C4-2B (cell line): Measurements from ENCODE around the gene CFAP206.

ENCODE experiments used
- H3K27ac ChIP-seq: fragments of 450-650 bp; 2 replicates; pipeline ENCODE4 v1.5.1; 2017
- ZFX ChIP-seq: fragments of 450-650 bp; IDR thresholded peaks from 2 replicates; pipeline ENCODE4 v1.6.1; 2017
- TF ChIP-seq, protein P1 (sequence below): fragments of 450-650 bp; conservative IDR thresholded peaks from 2 replicates; pipeline ENCODE4 v1.5.1; 2017; ENCODE audit warnings: mild to moderate bottlenecking

CFAP206 gene, protein sequence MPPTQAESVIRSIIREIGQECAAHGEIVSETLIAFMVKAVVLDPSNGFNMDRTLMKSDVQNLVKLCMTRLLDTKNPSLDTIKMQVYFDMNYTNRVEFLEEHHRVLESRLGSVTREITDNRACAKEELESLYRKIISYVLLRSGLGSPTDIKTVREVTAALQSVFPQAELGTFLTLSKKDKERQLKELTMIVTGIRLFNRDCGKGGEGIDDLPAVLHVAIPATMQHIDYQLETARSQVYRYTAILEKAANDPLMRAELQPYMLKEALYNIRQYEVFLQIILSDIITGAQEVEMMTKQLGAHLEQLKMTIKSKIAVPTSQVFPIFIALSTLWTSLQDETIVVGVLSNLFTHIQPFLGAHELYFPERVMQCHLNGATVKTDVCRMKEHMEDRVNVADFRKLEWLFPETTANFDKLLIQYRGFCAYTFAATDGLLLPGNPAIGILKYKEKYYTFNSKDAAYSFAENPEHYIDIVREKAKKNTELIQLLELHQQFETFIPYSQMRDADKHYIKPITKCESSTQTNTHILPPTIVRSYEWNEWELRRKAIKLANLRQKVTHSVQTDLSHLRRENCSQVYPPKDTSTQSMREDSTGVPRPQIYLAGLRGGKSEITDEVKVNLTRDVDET

DNA sequence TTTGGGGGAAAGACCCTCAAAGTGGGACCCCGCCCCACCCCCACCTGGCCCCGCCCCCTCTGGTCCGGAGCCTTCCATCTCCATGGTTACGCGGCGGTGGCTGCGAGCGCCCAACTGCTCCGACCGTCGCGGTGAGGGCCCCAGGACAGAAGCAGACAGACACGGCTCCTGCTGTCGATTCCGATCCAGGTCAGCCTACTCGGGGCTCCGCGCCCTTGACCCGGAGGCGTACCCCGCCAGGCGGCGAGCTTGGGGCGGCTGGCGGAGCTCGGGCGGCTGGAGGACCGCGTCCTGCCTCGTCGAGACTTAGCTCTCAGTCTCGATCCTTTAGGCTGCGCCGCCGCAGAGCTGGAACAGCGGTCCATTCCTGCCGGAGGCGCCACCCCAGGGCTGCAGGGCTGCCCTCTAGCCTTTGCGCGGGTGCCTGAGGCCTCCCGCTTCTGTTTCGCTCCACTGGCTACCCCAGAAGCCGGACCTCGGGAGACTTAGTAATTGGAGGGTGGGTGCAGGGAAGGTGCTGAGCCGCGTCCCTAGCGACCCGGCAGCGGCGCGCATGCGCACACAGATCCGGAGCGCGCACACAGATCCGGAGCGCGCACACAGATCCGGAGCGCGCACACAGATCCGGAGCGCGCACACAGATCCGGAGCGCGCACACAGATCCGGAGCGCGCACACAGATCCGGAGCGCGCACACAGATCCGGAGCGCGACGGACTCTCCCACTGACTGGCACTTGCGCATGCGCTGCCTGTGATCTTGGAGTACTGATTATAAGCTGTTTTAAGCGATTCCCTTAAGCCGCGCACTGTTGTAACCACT lies at the start of gene CFAP206:
Gene CFAP206, plus strand, starts transcription at position 72 of the 820 bp plus-strand sequence. CDS start 1,868 bp downstream, outside the sequence.
- TF ChIP-seq, protein P1, sequence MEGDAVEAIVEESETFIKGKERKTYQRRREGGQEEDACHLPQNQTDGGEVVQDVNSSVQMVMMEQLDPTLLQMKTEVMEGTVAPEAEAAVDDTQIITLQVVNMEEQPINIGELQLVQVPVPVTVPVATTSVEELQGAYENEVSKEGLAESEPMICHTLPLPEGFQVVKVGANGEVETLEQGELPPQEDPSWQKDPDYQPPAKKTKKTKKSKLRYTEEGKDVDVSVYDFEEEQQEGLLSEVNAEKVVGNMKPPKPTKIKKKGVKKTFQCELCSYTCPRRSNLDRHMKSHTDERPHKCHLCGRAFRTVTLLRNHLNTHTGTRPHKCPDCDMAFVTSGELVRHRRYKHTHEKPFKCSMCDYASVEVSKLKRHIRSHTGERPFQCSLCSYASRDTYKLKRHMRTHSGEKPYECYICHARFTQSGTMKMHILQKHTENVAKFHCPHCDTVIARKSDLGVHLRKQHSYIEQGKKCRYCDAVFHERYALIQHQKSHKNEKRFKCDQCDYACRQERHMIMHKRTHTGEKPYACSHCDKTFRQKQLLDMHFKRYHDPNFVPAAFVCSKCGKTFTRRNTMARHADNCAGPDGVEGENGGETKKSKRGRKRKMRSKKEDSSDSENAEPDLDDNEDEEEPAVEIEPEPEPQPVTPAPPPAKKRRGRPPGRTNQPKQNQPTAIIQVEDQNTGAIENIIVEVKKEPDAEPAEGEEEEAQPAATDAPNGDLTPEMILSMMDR, result no peak
- no peak for TF ChIP-seq ZFX
- peak within 1 kb of the TSS; percentile 31; the same call in 1 of the 2 replicates for H3K27ac ChIP-seq

DNA sequence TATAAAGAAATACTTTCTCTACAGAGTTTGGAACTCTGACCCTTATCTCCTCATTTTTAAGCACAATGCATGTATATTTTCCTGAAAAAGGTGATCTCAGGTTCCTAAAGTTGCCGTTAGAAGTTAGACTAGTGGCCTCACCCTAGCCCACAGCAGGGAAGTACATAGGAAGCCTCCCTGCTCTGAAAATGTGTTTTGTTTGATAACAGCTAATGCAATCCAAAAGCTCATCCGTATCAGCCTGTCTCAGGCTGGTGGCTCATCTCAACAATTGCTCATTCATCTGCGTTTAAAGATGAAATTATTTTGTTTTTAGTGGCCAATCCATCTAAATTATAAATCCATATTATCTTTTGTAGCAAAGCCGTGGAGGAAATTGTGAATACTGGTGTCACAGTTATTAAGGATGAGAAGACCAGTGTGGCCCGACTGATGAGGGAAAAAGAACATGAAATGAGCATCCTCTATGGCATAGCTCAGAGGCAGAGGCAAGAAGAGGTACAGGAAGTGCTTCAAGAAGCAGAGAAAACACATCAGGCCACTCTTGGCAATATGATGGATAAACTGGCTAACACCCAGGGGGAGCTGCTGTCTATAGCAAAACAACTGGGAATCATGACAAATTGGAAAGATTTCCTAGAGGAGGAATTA lies 43.0 kb upstream of the CFAP206 start:
- H3K27ac ChIP-seq, result no peak overlapping the region
- TF ChIP-seq ZFX, result no peak
- TF ChIP-seq, protein P1, result no peak

DNA sequence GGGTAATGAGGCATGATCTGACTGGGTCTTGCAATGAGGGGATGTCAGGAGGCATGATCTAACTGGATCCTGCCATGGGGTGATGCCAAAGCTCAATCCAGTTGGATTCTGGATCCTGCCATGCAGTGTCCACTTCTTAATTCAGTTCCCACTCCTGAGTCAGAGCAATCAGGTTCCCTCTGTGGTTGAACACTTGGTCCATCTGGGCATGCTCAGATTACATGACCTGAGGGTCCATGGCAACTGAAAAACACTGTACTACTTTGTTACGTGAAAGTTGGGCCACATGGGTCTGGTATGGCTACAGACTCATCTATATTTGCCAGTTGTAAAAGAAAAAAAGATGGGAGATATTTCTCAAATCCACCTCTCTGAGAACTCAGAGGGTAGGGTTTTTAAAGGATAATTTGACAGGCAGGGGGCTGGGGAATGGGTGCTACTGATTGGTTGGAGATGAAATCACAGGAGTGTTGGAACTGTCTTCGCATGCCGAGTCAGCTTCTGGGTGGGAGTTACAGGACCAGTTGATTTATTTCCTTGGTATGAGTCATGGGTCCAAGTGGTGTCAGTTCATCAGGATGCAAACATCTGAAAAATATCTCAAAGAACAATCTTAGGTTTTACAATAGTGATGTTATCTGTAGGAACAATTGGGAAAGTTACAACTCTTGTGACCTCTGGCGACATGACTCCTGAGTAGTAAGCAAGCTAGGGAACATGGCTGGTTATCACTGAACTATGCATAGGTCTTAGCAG lies 41.5 kb upstream of the CFAP206 start:
- TF ChIP-seq, protein P1, result no peak
- no peak for TF ChIP-seq ZFX
- H3K27ac ChIP-seq, result no peak overlapping the region

DNA sequence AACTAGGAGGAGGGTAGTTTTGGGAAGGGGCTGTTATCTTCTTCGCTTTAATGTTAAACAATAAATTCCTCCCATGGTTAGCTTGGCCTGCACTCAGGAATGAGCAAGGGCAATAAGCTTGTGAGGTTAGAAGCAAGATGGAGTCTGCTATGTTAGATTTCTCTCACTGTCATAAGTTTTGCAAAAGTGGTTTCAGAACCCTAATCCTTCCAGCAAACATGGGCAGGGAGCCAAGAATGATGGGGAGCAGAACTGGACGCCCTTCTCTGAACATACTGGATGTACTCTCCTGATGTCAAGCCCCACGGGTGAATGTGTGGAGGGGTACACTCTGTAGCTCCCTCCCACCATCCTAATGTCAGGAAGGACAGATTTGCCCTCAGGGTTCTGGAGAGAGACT lies 40.9 kb upstream of the CFAP206 start:
- no peak overlapping the region for H3K27ac ChIP-seq
- TF ChIP-seq, protein P1, result no peak
- TF ChIP-seq ZFX, result no peak

DNA sequence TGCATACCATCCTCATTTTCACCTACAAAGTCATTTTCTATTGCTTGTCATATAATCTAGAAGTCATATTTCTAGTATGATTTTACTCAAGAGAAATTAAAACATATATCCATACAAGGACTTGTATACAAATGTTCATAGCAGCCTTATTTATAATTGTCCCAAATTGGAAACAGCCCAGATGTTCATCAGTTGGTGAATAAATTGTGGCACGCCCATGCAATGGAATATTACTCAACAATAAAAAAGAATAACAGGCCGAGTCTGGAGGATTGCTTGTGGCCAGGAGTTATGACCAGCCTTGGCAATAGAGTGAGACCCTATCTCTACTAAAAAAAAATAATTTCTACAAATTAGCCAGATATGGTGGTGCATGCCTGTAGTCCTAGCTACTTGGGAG lies 34.4 kb upstream of the CFAP206 start:
- H3K27ac ChIP-seq, result no peak overlapping the region
- no peak for TF ChIP-seq ZFX
- TF ChIP-seq, protein P1, result no peak

DNA sequence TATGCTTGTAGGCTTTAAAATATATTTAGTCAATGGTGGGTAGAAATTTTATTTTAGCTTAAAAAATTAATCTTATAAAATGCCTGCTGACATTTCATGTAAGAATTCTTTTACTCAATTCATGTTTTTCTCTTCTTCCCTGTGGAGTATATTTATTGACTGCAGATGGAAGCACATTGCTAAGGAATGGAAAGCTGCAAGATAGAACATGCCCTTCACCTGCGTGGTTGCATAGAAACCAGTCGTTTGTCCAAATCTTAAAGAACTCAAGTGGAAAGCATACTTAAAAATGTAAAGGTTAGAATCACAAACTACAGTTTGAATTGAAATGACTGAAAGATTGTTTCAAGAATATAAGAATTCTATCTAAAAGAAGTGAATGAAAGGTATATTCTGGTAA lies 32.5 kb upstream of the CFAP206 start:
- TF ChIP-seq, protein P1, result no peak
- no peak for TF ChIP-seq ZFX
- no peak overlapping the region for H3K27ac ChIP-seq
